ENCODE results near the gene FAM222B. TPM values are rescaled to one million over a fixed set of nuclear protein-coding genes. Genes with fewer than 3 reads are reported as not detected.
A peak's percentile ranks its signal among the peaks of the same experiment; 100 is the strongest.

The FAM222B gene, protein sequence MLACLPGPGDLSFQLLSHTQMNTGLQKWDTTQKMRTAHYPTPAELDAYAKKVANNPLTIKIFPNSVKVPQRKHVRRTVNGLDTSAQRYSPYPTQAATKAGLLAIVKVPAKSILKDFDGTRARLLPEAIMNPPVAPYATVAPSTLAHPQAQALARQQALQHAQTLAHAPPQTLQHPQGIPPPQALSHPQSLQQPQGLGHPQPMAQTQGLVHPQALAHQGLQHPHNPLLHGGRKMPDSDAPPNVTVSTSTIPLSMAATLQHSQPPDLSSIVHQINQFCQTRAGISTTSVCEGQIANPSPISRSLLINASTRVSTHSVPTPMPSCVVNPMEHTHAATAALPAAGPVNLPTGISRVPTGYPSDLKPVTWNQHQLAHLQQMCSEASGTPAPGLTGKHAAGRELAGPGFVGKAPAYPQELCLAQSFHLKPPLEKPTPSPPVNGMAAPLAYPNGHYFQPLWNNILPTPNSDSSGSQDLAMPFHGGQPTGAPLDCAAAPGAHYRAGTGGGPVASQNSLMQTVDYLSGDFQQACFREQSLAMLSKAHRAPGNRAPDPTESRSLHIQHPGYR
- 32.4 and 46.7 TPM in 2 replicates for total RNA-seq (2014; rRNA removed; shearing (Covaris generic))

DNA sequence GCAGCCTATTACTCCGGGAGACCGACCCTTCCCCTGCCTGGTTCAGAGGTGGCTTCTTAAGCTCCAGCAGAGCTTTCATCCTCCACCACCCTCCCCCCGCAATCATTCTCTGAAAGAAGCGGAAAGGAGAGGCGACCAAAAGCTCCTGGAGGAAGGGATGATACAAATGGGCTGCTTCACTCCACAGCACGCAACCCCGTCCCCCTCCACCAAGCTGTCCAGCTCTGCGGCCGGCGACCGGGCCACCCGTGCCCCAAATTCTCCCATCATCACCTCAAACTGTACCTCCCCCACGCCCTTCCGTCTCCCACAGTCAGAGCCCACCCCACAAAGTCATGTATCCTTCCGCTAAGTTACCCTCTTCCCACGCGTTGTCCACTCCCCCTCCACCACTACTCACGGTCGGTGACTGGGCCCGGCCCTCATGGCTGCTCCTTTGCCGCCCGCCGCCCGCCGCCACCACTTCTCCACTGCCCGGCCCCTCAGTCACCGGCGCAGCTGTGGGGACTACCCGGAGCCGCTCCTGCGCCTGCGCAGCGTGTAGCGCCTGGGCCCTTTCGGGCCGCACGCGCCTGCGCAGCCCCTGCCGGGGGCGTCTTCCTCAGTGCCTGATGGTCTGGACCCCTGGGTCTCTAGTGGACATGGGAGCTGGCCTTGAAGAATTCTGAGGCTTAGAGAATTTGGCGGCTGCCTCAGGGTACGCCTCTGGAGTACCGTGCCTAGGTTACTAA lies at the start of gene FAM222B:
FAM222B (minus strand) TSS at position 509 of the 731 bp plus-strand sequence. CDS start 76,123 bp downstream, outside the sequence.
- Histone ChIP-seq H3K36me3 (replicated peaks; ENCODE audit: control insufficient read depth, insufficient read depth, low read length) (no peaks in the 10 kb centered on the region), H3K27me3 (ENCODE audit: control insufficient read depth, insufficient read depth, low read length) (no peaks in the 10 kb centered on the region), H3K4me3 (ENCODE audit: insufficient read depth, low read depth, low read length) (peak within 1 kb of the TSS; percentile 78)
- peak; percentile 100 for DNase-seq

DNA sequence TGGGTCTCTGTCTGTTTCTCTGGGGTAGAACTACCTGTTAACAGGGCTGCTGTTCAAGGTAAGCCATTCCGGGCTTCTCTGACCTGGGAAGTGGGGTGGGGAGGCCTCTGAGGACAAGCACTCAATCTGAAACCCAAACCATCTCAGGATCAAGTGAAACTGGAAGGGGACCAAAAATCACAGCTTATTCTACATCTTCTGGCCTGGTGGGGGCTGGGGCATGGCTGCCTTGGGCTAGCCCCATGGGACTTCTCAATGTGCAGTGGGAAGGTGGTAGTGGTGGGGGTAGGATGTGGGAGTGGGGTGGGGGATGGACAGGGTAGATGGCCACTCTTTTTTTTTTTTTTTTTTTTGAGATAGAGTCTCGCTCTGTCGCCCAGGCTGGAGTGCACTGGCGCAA lies 49.4 kb upstream of the FAM222B start:
- no peaks in the 10 kb centered on the region for H3K27me3 ChIP-seq (ENCODE audit: control insufficient read depth, insufficient read depth, low read length)
- DNase-seq = no peak
- H3K36me3 ChIP-seq (replicated peaks; ENCODE audit: control insufficient read depth, insufficient read depth, low read length) = no peaks in the 10 kb centered on the region; the same call in none of the 2 replicates
- H3K4me3 ChIP-seq (ENCODE audit: insufficient read depth, low read depth, low read length) = no peak overlapping the region

DNA sequence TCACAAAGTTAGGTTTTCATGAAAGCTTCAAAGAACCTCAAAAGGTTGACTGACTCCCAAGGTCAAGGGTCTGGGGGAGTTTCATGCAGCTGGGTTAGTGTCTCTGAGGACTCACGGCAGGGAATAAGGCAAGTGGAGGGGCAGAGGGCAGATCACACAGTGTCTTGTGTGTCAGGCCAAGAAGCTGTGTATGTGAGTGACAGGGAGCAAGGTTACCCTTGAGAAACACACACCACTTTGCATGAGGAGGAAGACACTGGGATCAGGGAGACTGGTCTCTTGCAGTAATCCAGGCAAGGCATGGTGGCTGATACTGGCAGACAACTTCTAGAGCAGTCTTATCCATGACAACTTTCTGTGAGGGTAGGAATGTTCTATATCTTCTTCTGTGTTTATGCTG lies 48.6 kb upstream of the FAM222B start:
- H3K36me3 ChIP-seq (replicated peaks; ENCODE audit: control insufficient read depth, insufficient read depth, low read length) = no peaks in the 10 kb centered on the region; the same call in none of the 2 replicates
- H3K27me3 ChIP-seq (ENCODE audit: control insufficient read depth, insufficient read depth, low read length) = no peaks in the 10 kb centered on the region
- no peak overlapping the region for H3K4me3 ChIP-seq (ENCODE audit: insufficient read depth, low read depth, low read length)
- DNase-seq = no peak

DNA sequence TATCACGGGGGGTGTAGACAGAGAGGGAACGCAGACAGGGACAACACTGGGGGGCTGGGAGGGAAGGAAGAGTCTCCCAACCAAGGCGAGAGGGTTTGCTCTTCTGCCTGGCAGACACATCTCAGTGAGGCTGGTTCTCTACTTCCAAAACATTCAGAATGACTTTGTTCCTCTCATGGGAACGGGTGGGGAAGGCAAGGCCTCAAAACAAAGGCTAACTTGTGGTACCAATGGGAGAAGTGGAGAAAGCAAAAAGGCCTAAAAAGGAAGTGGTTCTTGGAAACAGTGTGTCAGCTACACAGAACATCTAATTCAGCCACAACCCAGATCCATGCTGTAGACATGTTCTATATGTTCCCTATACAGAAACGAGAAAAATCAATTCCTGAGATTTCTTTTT lies 47.4 kb upstream of the FAM222B start:
- Histone ChIP-seq H3K36me3 (replicated peaks; ENCODE audit: control insufficient read depth, insufficient read depth, low read length) (peaks cover 1% of the 10 kb centered on the region; the same call in 1 of the 2 replicates), H3K27me3 (ENCODE audit: control insufficient read depth, insufficient read depth, low read length) (no peaks in the 10 kb centered on the region), H3K4me3 (ENCODE audit: insufficient read depth, low read depth, low read length) (no peak overlapping the region)
- DNase-seq = no peak

DNA sequence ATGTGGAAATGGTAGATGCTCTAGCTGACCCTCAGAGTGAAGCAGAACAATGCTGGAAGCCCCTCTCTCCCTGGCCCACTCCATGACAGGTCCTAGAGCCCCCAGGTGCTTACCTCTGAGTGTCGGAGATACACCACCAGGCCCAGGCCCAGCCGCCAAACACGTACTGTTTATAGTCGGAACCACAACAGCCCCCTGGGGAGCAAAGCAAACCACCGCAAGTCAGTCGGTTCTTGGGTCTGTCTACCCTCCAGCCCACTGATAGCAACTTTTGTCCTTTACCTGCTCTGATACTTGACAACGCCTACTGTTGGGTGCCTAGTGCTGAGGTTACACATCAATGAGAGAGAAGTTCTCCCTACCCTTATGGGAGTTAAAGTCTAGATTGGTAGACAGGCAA lies 46.2 kb upstream of the FAM222B start:
- Histone ChIP-seq H3K4me3 (ENCODE audit: insufficient read depth, low read depth, low read length) (no peak overlapping the region), H3K27me3 (ENCODE audit: control insufficient read depth, insufficient read depth, low read length) (no peaks in the 10 kb centered on the region), H3K36me3 (replicated peaks; ENCODE audit: control insufficient read depth, insufficient read depth, low read length) (peaks cover 1% of the 10 kb centered on the region)
- DNase-seq = no peak

DNA sequence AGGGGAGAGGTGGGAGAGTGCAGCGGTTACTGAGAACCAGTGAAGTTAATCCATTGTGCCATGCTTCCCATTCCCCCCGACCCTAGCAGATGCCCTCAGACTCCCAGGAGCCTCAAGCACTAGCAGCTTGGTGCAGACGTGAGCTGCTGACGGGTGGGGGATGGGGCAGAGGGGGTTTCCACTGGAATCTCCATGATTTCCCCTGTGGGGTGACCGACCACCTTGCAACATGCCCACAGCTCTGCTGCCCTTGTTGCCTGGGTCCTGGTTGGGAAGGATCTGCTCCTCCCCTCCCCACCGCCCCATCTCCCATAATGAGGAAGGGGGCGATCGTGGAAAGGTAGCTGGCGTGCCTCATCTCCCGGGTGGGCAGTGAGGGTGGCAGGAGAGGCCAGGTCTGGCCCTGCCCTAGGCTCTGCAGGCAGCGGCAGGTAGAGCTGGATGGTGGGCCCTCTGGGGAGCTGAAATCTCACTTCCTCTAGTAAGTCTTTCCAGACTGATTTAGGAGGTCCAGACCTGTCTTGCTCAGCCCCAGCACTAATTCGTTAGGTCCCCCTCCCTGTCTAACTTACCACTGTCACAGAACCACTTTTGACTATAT lies 45.4 kb upstream of the FAM222B start:
- Histone ChIP-seq H3K27me3 (ENCODE audit: control insufficient read depth, insufficient read depth, low read length) (no peaks in the 10 kb centered on the region), H3K4me3 (ENCODE audit: insufficient read depth, low read depth, low read length) (no peak overlapping the region), H3K36me3 (replicated peaks; ENCODE audit: control insufficient read depth, insufficient read depth, low read length) (peaks cover 1% of the 10 kb centered on the region)
- DNase-seq = peak; percentile 49

DNA sequence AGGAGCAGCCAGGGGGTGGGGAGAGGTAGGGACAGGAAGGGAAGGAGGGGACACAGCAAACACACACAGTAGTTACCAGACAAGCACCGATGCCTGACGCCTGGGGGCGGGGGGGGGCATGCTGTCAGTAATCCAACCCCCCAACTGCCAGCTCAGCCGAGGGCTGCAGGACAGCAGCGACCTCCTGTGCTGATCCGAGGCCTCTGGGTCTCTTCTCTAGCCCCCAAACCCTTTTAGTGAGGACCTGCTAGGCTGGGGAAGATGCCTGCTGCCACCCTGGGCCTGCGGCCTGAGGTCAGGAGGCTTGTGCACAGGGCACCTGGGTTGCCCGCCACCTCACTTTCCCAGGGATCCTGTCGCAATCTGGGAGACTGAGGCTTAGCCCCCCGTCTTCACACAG lies 43.4 kb upstream of the FAM222B start:
- no peak overlapping the region for H3K4me3 ChIP-seq (ENCODE audit: insufficient read depth, low read depth, low read length)

DNA sequence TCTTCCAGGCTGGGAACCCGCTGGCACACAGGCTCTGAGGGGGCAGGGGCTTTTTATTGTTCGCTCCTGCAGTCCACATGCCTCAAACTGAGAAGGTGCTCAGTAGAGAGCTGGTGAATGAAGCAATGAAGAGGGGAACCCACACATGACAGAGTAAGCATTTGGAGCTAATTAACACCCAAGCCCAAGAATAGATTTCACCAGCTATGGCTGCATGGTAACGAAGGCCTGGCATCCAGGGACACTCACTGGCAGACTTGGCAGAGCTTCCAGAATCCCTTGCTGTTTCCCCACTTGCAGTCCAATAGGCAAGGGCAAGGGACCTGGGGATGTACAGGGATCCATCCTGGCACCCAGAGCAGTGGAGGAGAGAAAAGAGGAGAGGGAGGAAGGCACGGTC lies 42.8 kb upstream of the FAM222B start:
- no peak for DNase-seq
- no peaks in the 10 kb centered on the region for H3K27me3 ChIP-seq (ENCODE audit: control insufficient read depth, insufficient read depth, low read length)
- peaks cover 19% of the 10 kb centered on the region for H3K36me3 ChIP-seq (replicated peaks; ENCODE audit: control insufficient read depth, insufficient read depth, low read length)
- H3K4me3 ChIP-seq (ENCODE audit: insufficient read depth, low read depth, low read length) = no peak overlapping the region

More for the DNA sequence above, 43.4 kb upstream of the FAM222B start:
- no peak for DNase-seq
- Histone ChIP-seq H3K36me3 (replicated peaks; ENCODE audit: control insufficient read depth, insufficient read depth, low read length) (peaks cover 16% of the 10 kb centered on the region), H3K27me3 (ENCODE audit: control insufficient read depth, insufficient read depth, low read length) (no peaks in the 10 kb centered on the region)

DNA sequence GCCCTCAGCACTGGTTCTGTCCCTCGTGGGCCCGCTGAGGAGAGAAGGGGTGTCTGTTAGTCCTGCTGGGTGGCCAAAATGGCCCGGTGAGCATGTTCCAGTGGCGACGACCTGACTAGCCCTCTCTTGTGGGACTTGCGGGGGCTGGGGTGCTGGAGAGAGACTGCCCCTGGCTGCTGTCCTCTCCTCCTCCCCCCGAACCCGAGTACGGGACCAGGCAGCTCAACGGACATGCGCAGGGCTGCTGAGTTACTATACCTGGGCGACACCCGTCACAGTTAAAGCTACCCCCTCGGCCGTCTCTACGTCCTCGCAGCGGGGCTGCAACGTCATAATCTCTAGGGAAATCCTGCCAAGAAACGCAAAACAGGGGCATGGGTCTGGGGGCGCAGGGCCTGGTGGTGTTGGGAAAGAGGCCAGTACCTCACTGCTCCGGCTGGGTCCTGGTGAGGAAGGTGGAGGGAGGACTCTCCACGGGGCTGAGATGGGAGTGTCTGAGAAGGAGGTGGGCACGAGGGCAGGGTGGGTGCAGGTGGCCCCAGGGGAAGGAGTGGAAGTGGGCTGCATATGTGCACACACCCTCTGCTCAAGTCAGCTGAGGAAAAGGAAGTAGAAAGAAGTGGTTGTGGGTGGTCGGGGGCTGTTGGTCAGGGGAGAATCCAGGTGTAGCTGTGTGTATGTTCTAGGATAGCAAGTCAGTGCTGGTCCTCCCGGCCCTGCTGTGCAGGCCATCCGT lies 41.5 kb upstream of the FAM222B start:
- Histone ChIP-seq H3K4me3 (ENCODE audit: insufficient read depth, low read depth, low read length) (no peak overlapping the region), H3K27me3 (ENCODE audit: control insufficient read depth, insufficient read depth, low read length) (no peaks in the 10 kb centered on the region), H3K36me3 (replicated peaks; ENCODE audit: control insufficient read depth, insufficient read depth, low read length) (peaks cover 21% of the 10 kb centered on the region)
- peak; percentile 43 for DNase-seq

DNA sequence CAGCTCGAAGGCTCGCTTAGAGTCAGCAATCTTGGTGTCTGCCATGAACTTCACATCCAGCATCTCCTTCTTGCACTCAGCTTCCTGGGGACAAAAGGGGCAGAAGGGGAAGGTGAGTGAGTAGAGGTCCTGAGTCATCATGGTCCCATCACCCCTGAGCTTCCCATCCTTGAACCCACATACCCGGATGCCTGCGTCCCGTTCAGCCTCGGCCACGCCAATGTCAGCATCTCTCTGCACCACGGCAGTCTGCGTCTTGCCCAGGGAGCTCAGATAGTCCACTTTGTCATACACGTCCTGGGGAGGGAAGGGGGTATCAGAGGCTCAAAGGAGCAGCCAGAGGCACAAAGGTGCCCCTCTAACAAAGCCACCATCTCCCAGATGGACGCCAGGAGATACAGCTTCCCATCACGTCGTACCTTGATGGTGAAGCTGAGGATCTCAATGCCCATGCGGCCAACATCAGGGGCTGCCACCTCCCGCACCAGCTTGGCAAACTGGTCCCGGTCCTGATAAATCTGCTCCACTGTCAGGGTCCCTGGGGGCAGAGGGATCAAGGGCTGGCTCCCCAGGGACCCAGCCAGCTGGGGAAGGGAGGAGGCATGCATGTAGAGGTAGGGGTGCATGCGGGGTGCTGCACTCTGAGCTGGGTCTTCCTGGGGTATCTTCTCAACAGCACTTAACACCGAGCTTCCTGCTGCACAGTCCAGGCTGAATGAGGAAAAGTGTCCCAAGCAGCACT lies 39.7 kb upstream of the FAM222B start:
- H3K4me3 ChIP-seq (ENCODE audit: insufficient read depth, low read depth, low read length) = no peak overlapping the region
- H3K27me3 ChIP-seq (ENCODE audit: control insufficient read depth, insufficient read depth, low read length) = no peaks in the 10 kb centered on the region
- DNase-seq = no peak
- peaks cover 23% of the 10 kb centered on the region for H3K36me3 ChIP-seq (replicated peaks; ENCODE audit: control insufficient read depth, insufficient read depth, low read length)

DNA sequence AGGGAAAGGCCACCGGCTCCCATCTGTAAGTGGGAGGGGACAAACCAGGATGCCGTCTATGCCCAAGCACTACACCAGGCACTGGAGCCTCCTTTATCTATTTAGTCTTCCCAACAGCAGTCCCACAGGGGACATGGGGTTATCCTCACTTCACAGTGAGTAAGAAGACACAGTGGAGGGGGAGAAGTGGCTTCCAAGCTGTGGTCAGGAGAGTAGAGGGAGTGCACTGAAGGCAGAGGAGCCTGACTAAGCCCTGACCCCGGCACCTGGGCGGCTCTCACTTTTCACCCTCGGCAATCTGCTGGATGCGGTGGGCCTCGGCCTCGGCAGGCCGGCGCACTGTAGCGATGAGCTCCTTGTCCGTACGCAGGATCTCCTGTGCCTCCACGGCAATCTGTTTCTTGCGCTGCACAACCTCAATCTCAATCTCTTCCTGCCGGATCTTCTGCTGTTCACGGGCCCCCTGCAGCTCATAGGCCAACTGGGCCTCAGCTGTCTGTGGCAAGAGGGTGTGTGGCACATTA lies 39.0 kb upstream of the FAM222B start:
- DNase-seq = no peak
- Histone ChIP-seq H3K27me3 (ENCODE audit: control insufficient read depth, insufficient read depth, low read length) (no peaks in the 10 kb centered on the region), H3K36me3 (replicated peaks; ENCODE audit: control insufficient read depth, insufficient read depth, low read length) (peaks cover 23% of the 10 kb centered on the region), H3K4me3 (ENCODE audit: insufficient read depth, low read depth, low read length) (no peak overlapping the region)

DNA sequence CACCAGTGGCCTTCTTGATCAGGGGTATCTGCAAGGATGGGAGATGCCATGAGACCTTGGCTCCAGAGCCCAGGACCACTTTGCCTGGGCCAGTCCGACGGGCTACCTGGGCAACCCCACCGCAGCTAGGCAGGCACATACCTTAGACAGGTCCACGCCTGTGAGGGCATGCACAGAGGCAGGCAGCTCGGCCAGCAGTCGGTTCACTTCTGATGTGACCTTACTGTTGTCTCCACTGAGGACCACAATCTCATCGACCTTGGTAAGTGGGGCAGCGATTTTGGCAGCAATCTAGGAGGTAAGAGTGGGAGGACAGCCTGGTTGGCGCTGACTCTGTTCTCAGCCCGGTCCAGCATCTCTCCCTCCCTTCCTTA lies 38.0 kb upstream of the FAM222B start:
- Histone ChIP-seq H3K27me3 (ENCODE audit: control insufficient read depth, insufficient read depth, low read length) (no peaks in the 10 kb centered on the region), H3K4me3 (ENCODE audit: insufficient read depth, low read depth, low read length) (no peak overlapping the region), H3K36me3 (replicated peaks; ENCODE audit: control insufficient read depth, insufficient read depth, low read length) (peaks cover 23% of the 10 kb centered on the region)
- DNase-seq = no peak

DNA sequence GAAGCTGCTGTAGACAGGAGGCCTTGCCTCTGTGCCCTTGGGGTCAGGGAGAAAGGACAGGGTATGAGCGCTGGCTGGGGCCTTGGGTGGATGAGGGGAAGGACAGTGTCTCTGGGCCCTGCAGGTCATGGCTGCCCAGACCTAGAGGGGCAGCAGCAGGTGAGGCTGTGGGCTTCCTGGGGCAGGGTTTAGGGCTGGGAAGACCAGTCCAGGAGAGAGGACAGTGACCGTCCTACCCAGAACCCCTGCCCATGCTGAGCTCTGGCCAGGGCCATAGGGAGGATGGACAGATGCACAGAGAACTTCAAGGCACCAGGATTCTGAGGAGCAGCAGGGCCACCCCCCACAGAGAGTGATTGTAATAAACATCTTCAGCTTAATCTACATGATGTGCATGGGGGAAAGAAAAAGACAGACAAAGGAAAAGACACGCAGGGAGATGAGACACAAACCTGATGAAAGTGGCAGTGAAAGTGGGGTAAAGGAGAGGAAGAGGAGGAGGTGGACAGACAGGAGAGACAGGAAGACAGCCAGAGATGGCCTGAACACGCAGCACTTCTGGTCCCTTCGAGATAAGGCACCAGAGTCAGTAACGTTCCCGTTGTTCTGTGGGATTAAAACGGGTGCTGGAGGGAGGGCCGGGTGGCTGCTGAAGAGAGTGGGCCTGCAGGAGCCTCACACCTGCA lies 37.4 kb upstream of the FAM222B start:
- H3K4me3 ChIP-seq (ENCODE audit: insufficient read depth, low read depth, low read length) = no peak overlapping the region
- H3K27me3 ChIP-seq (ENCODE audit: control insufficient read depth, insufficient read depth, low read length) = no peaks in the 10 kb centered on the region
- no peak for DNase-seq
- peaks cover 22% of the 10 kb centered on the region for H3K36me3 ChIP-seq (replicated peaks; ENCODE audit: control insufficient read depth, insufficient read depth, low read length)
